Keratinocyte (primary cell): Measurements from ENCODE around the gene DNAJC8. TPM values are rescaled to one million over a fixed set of nuclear protein-coding genes. Genes with fewer than 3 reads are reported as not detected.
A peak's percentile ranks its signal among the peaks of the same experiment; 100 is the strongest.

ENCODE experiments used
- DNase-seq: peaks from one replicate; pipeline ENCODE4 v3.0.0-alpha.2; 2011; ENCODE audit warnings: low read depth, missing footprints, low spot score
- FAIRE-seq: peaks from 2 replicates; lab custom pipeline; 2011; peaks lifted over from hg19 to GRCh38; lab: Jason Lieb, UNC
- H2AFZ ChIP-seq: 2 replicates; pipeline ENCODE4 v1.6.0; 2012; ENCODE audit warnings: low read length, control low read depth, inconsistent platforms; ENCODE audit not compliant: control insufficient read depth
- H3K27ac ChIP-seq: 2 replicates; pipeline ENCODE4 v1.5.1; 2011; ENCODE audit warnings: low read length; ENCODE audit not compliant: control insufficient read depth, insufficient read depth
- H3K27me3 ChIP-seq: 3 replicates; pipeline ENCODE4 v1.6.0; 2011; ENCODE audit warnings: low read length; ENCODE audit not compliant: control insufficient read depth, insufficient read depth; ENCODE audit errors: extremely low read depth
- H3K36me3 ChIP-seq, 2 experiments: 2 replicates in 1 of 2; 3 replicates in 1 of 2; pipeline ENCODE4 v1.5.1; 2011; ENCODE audit warnings: low read length in 2 of 2, mild to moderate bottlenecking in 1 of 2; ENCODE audit not compliant: control insufficient read depth in 2 of 2, insufficient read depth in 2 of 2; ENCODE audit errors: extremely low read depth in 1 of 2
- H3K4me1 ChIP-seq: 3 replicates; pipeline ENCODE4 v1.5.1; 2011; ENCODE audit warnings: low read length; ENCODE audit not compliant: control insufficient read depth, insufficient read depth; ENCODE audit errors: extremely low read depth
- H3K4me2 ChIP-seq: 3 replicates; pipeline ENCODE4 v1.6.0; 2011; ENCODE audit warnings: low read depth, low read length; ENCODE audit not compliant: control insufficient read depth, insufficient read depth; ENCODE audit errors: extremely low read depth
- H3K4me3 ChIP-seq, 3 experiments: fragments of 200-600 bp in 1 of 3; sonication (generic) in 1 of 3; 2 replicates in 2 of 3; 3 replicates in 1 of 3; pipeline ENCODE4 v1.5.1; 2011 to 2016; ENCODE audit warnings: low read length in 3 of 3, mild to moderate bottlenecking in 3 of 3, control low read depth in 2 of 3, inconsistent platforms in 1 of 3, low read depth in 1 of 3, mixed read lengths in 1 of 3, mixed run types in 1 of 3, moderate library complexity in 1 of 3; ENCODE audit not compliant: control insufficient read depth in 2 of 3, insufficient read depth in 2 of 3; ENCODE audit errors: extremely low read depth in 1 of 3
- H3K79me2 ChIP-seq: 2 replicates; pipeline ENCODE4 v1.6.0; 2012; ENCODE audit warnings: low read length; ENCODE audit not compliant: control insufficient read depth, insufficient read depth
- H3K9ac ChIP-seq: 3 replicates; pipeline ENCODE4 v1.6.0; 2011; ENCODE audit warnings: low read length; ENCODE audit not compliant: control insufficient read depth, insufficient read depth; ENCODE audit errors: extremely low read depth
- H3K9me1 ChIP-seq: 3 replicates; pipeline ENCODE4 v1.6.0; 2011; ENCODE audit warnings: low read length; ENCODE audit not compliant: control insufficient read depth, insufficient read depth; ENCODE audit errors: extremely low read depth
- H3K9me3 ChIP-seq: 2 replicates; pipeline ENCODE4 v1.5.1; 2012; ENCODE audit warnings: low read depth, low read length; ENCODE audit not compliant: control insufficient read depth
- H4K20me1 ChIP-seq: 3 replicates; pipeline ENCODE4 v1.6.0; 2011; ENCODE audit warnings: low read length; ENCODE audit not compliant: control insufficient read depth, insufficient read depth; ENCODE audit errors: extremely low read depth
- EZH2 ChIP-seq: IDR thresholded peaks from one replicate; pipeline ENCODE4 v1.6.1; 2012; ENCODE audit warnings: inconsistent platforms, mild to moderate bottlenecking, low read length, moderate library complexity
- dilution Hi-C: fragments of 300-500 bp; cut with MboI; formaldehyde crosslinking; loops from one replicate; pipeline ENCODE4 v1.7.0; 2020; ENCODE audit warnings: low sequenced_read_pairs; ENCODE audit not compliant: extremely low pct_ligation_motif_present
- polyA plus RNA-seq, 5 experiments: library from polyadenylated mRNA; depleted of rRNA in 3 of 5; stranded (reverse) in 3 of 5; stranded (forward) in 1 of 5; unstranded in 1 of 5; fragments of >200 nt; gene quantifications; 1 replicate in 1 of 5; 2 replicates in 3 of 5; 3 replicates in 1 of 5; pipeline versions ENCODE4 v1.2.1 to v1.2.3, GENCODE V29; 2011 to 2012; ENCODE audit warnings: missing spikeins in 2 of 5, low read depth in 1 of 5, low replicate concordance in 1 of 5
- TF ChIP-seq, protein P1 (sequence below), 3 experiments: IDR thresholded peaks in 1 of 3; conservative IDR thresholded peaks in 1 of 3; optimal IDR thresholded peaks in 1 of 3; 2 replicates in 2 of 3; 3 replicates in 1 of 3; pipeline versions ENCODE3 to v1.5.1; 2011; ENCODE audit warnings: low read length in 3 of 3, mild to moderate bottlenecking in 3 of 3, moderate library complexity in 2 of 3, control low read depth in 1 of 3, inconsistent platforms in 1 of 3; ENCODE audit not compliant: insufficient read depth in 2 of 3; ENCODE audit errors: extremely low read depth in 1 of 3

The DNAJC8 gene
- polyA plus RNA-seq, 1 donor (not counting 4 experiments of a cell fraction or from before 2014, with no cell fraction given) = 104 TPM

DNA sequence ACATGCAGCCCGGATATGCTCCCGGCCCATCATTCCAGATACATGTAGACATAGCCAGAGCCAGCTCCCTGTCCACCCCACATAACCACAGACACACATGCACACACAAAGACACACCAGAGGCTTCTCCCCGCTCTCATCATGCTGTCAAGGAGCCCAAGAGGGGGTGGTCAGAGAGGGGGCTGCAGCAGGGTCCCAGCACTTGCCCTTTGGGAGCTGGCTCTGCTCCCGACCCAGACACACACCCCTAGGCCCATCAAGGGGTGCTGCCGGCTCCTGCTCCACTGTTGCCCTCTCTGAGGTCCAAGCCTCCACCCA, 58.9 kb downstream of the DNAJC8 start:
- H3K9me3 ChIP-seq = no peaks in the 10 kb centered on the region
- no peak overlapping the region for H3K27ac ChIP-seq
- dilution Hi-C loops = no loop called here
- peaks cover 18% of the 10 kb centered on the region for H3K4me1 ChIP-seq
- FAIRE-seq (no peak), DNase-seq (no peak)
- H3K4me2 ChIP-seq = no peak overlapping the region
- H3K36me3 ChIP-seq = no peaks in the 10 kb centered on the region
- no peak overlapping the region for H3K9ac ChIP-seq
- TF ChIP-seq EZH2 = no peak
- TF ChIP-seq, protein P1, sequence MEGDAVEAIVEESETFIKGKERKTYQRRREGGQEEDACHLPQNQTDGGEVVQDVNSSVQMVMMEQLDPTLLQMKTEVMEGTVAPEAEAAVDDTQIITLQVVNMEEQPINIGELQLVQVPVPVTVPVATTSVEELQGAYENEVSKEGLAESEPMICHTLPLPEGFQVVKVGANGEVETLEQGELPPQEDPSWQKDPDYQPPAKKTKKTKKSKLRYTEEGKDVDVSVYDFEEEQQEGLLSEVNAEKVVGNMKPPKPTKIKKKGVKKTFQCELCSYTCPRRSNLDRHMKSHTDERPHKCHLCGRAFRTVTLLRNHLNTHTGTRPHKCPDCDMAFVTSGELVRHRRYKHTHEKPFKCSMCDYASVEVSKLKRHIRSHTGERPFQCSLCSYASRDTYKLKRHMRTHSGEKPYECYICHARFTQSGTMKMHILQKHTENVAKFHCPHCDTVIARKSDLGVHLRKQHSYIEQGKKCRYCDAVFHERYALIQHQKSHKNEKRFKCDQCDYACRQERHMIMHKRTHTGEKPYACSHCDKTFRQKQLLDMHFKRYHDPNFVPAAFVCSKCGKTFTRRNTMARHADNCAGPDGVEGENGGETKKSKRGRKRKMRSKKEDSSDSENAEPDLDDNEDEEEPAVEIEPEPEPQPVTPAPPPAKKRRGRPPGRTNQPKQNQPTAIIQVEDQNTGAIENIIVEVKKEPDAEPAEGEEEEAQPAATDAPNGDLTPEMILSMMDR (optimal IDR thresholded peaks at IDR 0.05 in 1 of 3, IDR thresholded peaks at IDR 0.05 in 1 of 3, conservative IDR thresholded peaks at IDR 0.05 in 1 of 3; ENCODE audit: extremely low read depth in 1 of 3, insufficient read depth in 2 of 3, low read length in 3 of 3) = no peak
- peak overlapping the region; percentile 37 for H2AFZ ChIP-seq
- no peaks in the 10 kb centered on the region for H3K9me1 ChIP-seq
- no peaks in the 10 kb centered on the region for H3K79me2 ChIP-seq
- H3K4me3 ChIP-seq = no peak overlapping the region
- no peaks in the 10 kb centered on the region for H4K20me1 ChIP-seq
- H3K27me3 ChIP-seq = no peaks in the 10 kb centered on the region

DNA sequence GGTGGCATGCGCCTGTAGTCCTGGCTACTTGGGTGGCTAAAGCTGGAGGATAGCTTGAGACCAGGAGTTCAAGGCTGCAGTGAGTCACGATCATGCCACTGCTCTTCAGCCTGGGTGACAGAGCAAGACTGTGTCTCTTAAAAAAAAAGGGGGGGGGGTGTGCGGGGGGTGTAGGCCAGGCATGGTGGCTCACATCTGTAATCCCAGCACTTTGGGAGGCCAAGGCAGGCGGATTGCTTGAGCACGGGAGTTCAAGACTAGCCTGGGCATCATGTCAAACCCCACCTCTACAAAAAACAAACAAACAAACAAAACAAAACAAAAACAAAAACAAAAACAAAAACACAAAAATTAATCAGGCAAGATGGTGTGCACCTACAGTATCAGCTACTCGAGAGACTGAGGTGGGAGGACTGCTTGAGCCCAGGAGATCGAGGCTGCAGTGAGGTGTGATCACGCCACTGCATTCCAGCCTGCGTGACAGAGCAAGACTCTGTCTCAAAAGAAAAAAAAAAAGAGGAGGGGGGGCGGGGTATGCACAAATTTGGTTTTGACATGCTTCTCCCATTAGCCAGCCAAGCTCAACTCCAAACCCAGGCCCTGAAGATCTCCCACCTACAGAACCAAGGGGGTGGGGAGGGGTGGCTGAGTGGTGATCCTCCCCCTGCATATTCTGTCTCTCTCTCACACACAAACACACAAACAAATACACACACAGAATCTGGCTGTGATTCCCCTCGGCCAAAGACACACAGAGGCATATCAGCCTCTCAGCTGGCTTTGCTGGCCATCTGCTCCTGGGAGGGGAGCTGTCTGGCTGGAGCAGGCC, 59.5 kb downstream of the DNAJC8 start:
- dilution Hi-C loops = no loop called here
- Histone ChIP-seq H4K20me1 (no peaks in the 10 kb centered on the region), H3K36me3 (no peaks in the 10 kb centered on the region), H3K79me2 (no peaks in the 10 kb centered on the region), H3K9me3 (no peaks in the 10 kb centered on the region), H3K9me1 (no peaks in the 10 kb centered on the region), H3K4me2 (peak overlapping the region; percentile 16), H3K9ac (no peak overlapping the region), H3K4me3 (no peak overlapping the region), H3K27ac (no peak overlapping the region), H3K4me1 (peaks cover 18% of the 10 kb centered on the region), H3K27me3 (no peaks in the 10 kb centered on the region), H2AFZ (peak overlapping the region; percentile 37)
- FAIRE-seq (no peak), DNase-seq (no peak)
- TF ChIP-seq, protein P1 (optimal IDR thresholded peaks at IDR 0.05 in 1 of 3, IDR thresholded peaks at IDR 0.05 in 1 of 3, conservative IDR thresholded peaks at IDR 0.05 in 1 of 3; ENCODE audit: extremely low read depth in 1 of 3, insufficient read depth in 2 of 3, low read length in 3 of 3) = no peak
- TF ChIP-seq EZH2 = no peak
